MCF 10A (cell line): ENCODE measurements around the gene AKTIP. TPM values are rescaled to one million over a fixed set of nuclear protein-coding genes. Genes with fewer than 3 reads are reported as not detected.

Source experiments
- BruUV-seq: library from RNA; stranded (reverse); fragments of 400-500 nt; replicated peaks from 2 replicates; lab custom pipeline; 2021; lab: Mats Ljungman, UMichigan
- CTCF ChIA-PET: fragments of 300-600 bp; sonication (Branson Sonifier 250); formaldehyde crosslinking; extraction: SDS; loops from one replicate; lab custom pipeline; 2021; ENCODE audit warnings: antibody characterized with exemption, inconsistent platforms; lab: Yijun Ruan, JAX
- POLR2A ChIA-PET: fragments of 300-600, 350-650 bp; sonication (Branson Sonifier 250); formaldehyde crosslinking; extraction: SDS; loops from one replicate; lab custom pipeline; 2020; ENCODE audit warnings: antibody characterized with exemption, inconsistent platforms; lab: Yijun Ruan, JAX
- DNase-seq: peaks from one replicate; pipeline ENCODE4 v3.0.0-alpha.2; 2018; ENCODE audit not compliant: unreplicated experiment
- H3K27ac Mint-ChIP-seq: one replicate; pipeline ENCODE4 v1.8.0; 2022; ENCODE audit warnings: mild to moderate bottlenecking, low read depth, mixed read lengths; ENCODE audit not compliant: unreplicated experiment
- H3K27me3 Mint-ChIP-seq: one replicate; pipeline ENCODE4 v1.8.0; 2022; ENCODE audit warnings: mixed read lengths; ENCODE audit not compliant: insufficient read depth, unreplicated experiment
- H3K36me3 Mint-ChIP-seq: one replicate; pipeline ENCODE4 v1.8.0; 2022; ENCODE audit warnings: mild to moderate bottlenecking, moderate library complexity, mixed read lengths; ENCODE audit not compliant: insufficient read depth, unreplicated experiment
- H3K4me1 Mint-ChIP-seq: one replicate; pipeline ENCODE4 v1.8.0; 2022; ENCODE audit warnings: mixed read lengths; ENCODE audit not compliant: insufficient read depth, unreplicated experiment
- H3K4me3 Mint-ChIP-seq: one replicate; pipeline ENCODE4 v1.8.0; 2022; ENCODE audit warnings: mild to moderate bottlenecking, moderate library complexity, mixed read lengths; ENCODE audit not compliant: unreplicated experiment
- H3K9me3 Mint-ChIP-seq: one replicate; pipeline ENCODE4 v1.8.0; 2022; ENCODE audit warnings: mixed read lengths; ENCODE audit not compliant: unreplicated experiment
- intact Hi-C: fragments of 100-400 bp; cut with micrococcal nuclease; formaldehyde crosslinking; loops from 2 replicates; pipeline ENCODE4 v1.14.1; 2022
- total RNA-seq: library from RNA; stranded (reverse); gene quantifications from 2 replicates; pipeline ENCODE4 v1.2.3, GENCODE V29; 2022
- TF ChIP-seq, protein P1 (sequence below): fragments of 200-600 bp; IDR thresholded peaks from one replicate; pipeline ENCODE4 v1.8.0; 2022; ENCODE audit warnings: antibody characterized with exemption, mild to moderate bottlenecking; ENCODE audit not compliant: unreplicated experiment

Gene AKTIP
- total RNA-seq, 1 experiment from 2014 or later = 30.3 TPM

DNA sequence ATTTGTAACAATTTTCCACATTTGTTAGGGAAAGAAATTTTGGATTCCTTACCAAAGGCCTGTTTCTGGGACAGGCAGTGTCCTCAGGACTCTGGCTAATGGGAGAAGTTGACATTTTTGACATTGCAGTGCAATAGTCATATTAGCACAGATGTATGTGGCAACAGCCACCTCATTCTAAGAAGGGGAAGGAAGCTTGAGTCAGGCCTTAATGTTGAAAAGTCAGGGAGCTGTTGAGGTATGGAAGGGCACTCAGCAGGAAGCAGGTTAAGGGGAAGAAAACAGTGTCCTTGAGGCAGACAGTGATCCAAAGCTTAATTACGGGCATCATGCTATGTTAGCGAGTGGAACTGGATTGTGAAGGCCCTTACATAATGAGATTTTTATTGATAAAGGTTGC lies 20.9 kb downstream of the AKTIP start:
- Mint-ChIP-seq H3K27me3 (no peaks in the 10 kb centered on the region), H3K36me3 (peaks cover 74% of the 10 kb centered on the region), H3K27ac (no peak overlapping the region), H3K9me3 (no peaks in the 10 kb centered on the region), H3K4me3 (no peak overlapping the region), H3K4me1 (no peaks in the 10 kb centered on the region)
- intact Hi-C loops = no loop called here
- TF ChIP-seq, protein P1, sequence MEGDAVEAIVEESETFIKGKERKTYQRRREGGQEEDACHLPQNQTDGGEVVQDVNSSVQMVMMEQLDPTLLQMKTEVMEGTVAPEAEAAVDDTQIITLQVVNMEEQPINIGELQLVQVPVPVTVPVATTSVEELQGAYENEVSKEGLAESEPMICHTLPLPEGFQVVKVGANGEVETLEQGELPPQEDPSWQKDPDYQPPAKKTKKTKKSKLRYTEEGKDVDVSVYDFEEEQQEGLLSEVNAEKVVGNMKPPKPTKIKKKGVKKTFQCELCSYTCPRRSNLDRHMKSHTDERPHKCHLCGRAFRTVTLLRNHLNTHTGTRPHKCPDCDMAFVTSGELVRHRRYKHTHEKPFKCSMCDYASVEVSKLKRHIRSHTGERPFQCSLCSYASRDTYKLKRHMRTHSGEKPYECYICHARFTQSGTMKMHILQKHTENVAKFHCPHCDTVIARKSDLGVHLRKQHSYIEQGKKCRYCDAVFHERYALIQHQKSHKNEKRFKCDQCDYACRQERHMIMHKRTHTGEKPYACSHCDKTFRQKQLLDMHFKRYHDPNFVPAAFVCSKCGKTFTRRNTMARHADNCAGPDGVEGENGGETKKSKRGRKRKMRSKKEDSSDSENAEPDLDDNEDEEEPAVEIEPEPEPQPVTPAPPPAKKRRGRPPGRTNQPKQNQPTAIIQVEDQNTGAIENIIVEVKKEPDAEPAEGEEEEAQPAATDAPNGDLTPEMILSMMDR = no peak
- no peak for DNase-seq
- CTCF ChIA-PET = interaction anchor here (0.6 kb wide), 3 partner anchors 24 to 187 kb away, joined by 3 read pairs; no protein-coding TSS in a partner anchor
- no TSS peak for BruUV-seq
- POLR2A ChIA-PET = interaction anchor here (0.7 kb wide), 1 partner anchor 10 kb away, joined by 4 read pairs; no protein-coding TSS in a partner anchor

DNA sequence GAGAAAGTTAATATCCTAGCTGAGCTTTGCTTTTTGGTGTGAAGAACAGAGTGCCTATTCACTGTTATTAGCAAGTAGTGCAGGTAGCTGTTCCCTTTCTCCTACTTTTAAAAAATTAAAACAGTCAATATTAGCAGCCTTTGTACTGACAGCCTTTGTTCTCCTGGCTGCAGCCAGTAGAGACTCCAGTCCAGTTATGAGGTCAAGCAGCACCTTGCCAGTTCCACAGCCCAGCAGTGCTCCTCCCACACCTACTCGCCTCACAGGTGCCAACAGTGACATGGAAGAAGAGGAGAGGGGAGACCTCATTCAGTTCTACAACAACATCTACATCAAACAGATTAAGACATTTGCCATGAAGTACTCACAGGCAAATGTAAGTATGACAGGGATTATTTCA lies 22.6 kb downstream of the AKTIP start:
- CTCF ChIA-PET = no interaction called here
- H3K9me3 Mint-ChIP-seq = no peaks in the 10 kb centered on the region
- no peak overlapping the region for H3K27ac Mint-ChIP-seq
- H3K27me3 Mint-ChIP-seq = no peaks in the 10 kb centered on the region
- no peak for DNase-seq
- H3K4me1 Mint-ChIP-seq = no peaks in the 10 kb centered on the region
- no peak overlapping the region for H3K4me3 Mint-ChIP-seq
- POLR2A ChIA-PET = no interaction called here
- intact Hi-C loops = no loop called here
- no TSS peak for BruUV-seq
- TF ChIP-seq, protein P1 = no peak
- H3K36me3 Mint-ChIP-seq = peaks cover 69% of the 10 kb centered on the region

DNA sequence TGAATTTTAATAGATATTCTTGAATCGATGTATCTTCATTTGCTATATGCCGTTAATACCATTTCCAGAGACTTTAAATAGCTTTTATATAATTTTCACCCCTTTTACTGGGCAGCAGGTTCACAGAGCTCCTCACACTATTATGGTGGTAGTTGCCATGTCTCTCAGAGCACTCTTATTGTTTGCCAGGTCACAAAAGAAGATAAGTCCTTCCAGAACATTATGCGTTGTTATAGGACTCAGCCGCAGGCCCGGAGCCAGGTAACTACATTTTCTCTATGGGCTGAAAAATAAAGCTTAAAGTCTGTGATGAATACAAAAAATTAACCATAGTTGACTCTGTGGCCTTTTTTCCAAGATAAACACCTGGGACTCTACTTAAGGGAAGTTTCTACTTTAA lies 24.0 kb downstream of the AKTIP start:
- CTCF ChIA-PET = interaction anchor here (0.5 to 0.6 kb wide), 2 partner anchors 39 to 272 kb away, joined by 3 read pairs; no protein-coding TSS in a partner anchor
- TF ChIP-seq, protein P1 = no peak
- POLR2A ChIA-PET = interaction anchor here (1.1 kb wide), 1 partner anchor 45 kb away, joined by 3 read pairs; the partner anchor contains the start of gene RBL2
- Mint-ChIP-seq H3K4me3 (no peak overlapping the region), H3K27ac (no peak overlapping the region), H3K27me3 (no peaks in the 10 kb centered on the region), H3K36me3 (peaks cover 55% of the 10 kb centered on the region), H3K9me3 (no peaks in the 10 kb centered on the region), H3K4me1 (no peaks in the 10 kb centered on the region)
- intact Hi-C loops = no loop called here
- no peak for DNase-seq
- BruUV-seq = no TSS peak

DNA sequence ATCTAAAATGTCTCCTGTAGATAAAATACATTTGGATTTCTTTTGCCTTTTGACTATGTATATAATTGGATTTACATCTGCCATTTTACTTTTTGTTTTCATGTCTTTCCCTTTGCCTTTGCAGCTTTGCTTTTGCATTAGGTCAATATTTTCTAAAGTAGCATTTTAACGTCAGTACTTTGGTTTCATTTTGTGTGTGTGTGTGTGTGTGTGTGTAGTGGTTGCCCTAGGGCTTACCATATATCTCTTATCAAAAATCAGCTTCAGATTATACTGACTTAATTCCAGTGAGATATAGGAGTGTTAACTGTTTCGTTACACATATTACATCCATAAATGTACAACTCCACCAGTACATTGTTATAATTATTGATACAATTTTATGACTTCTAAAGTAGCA lies 26.1 kb downstream of the AKTIP start:
- Mint-ChIP-seq H3K36me3 (peaks cover 55% of the 10 kb centered on the region), H3K4me3 (no peak overlapping the region), H3K9me3 (no peaks in the 10 kb centered on the region), H3K4me1 (no peaks in the 10 kb centered on the region), H3K27ac (no peak overlapping the region), H3K27me3 (no peaks in the 10 kb centered on the region)
- DNase-seq = no peak
- ChIA-PET POLR2A (interaction anchor here (0.7 to 0.8 kb wide), 2 partner anchors 10 to 26 kb away, joined by 3 to 4 read pairs; partner anchors contain the start of gene AKTIP), CTCF (interaction anchor here (1.0 kb wide), 1 partner anchor 9 kb away, joined by 3 read pairs; no protein-coding TSS in a partner anchor)
- intact Hi-C loops = no loop called here
- TF ChIP-seq, protein P1 = no peak
- BruUV-seq = no TSS peak
